ENCODE measurements around the gene GPR160.
A peak's percentile ranks its signal among the peaks of the same experiment; 100 is the strongest.

GPR160 gene

GRCh38 chr3:170052398-170052797 lies 14.6 kb downstream of the GPR160 start:
- Histone ChIP-seq H3K14ac (ENCODE audit: low read length in 2 of 2) (no peak overlapping the region), H4K8ac (ENCODE audit: low read length) (no peak overlapping the region), H3K4me3 (ENCODE audit: insufficient read depth in 1 of 2, low read depth in 1 of 2, low read length in 2 of 2) (no peak overlapping the region), H3K36me3 (ENCODE audit: control insufficient read depth in 1 of 2, insufficient read depth in 2 of 2, low read depth in 1 of 2, low read length in 2 of 2) (no peaks in the 10 kb centered on the region), H2BK5ac (ENCODE audit: low read depth, low read length, poor library complexity, severe bottlenecking) (no peak overlapping the region), H3K4me1 (ENCODE audit: control insufficient read depth, insufficient read depth, low read depth, low read length) (peaks cover 4% of the 10 kb centered on the region), H2AK5ac (ENCODE audit: low read length, severe bottlenecking) (no peak overlapping the region), H2BK15ac (ENCODE audit: low read depth, poor library complexity, severe bottlenecking) (no peak overlapping the region), H2BK12ac (ENCODE audit: low read length in 2 of 2) (no peak overlapping the region), H3K23ac (ENCODE audit: low read length in 2 of 2) (no peak overlapping the region), H2BK120ac (ENCODE audit: low read depth, low read length) (no peak overlapping the region), H3K18ac (ENCODE audit: low read depth in 1 of 2, low read length in 2 of 2) (no peak overlapping the region), H3K27me3 (ENCODE audit: control insufficient read depth in 1 of 2, insufficient read depth in 1 of 2, low read length in 2 of 2) (no peaks in the 10 kb centered on the region), H3K4me2 (ENCODE audit: low read length, poor library complexity, severe bottlenecking) (no peak overlapping the region), H3K4ac (ENCODE audit: low read depth in 1 of 2, low read length in 2 of 2) (no peak overlapping the region), H3K9me3 (ENCODE audit: control insufficient read depth, low read length) (peaks cover 4% of the 10 kb centered on the region), H3K27ac (ENCODE audit: low read length, poor library complexity, severe bottlenecking) (no peak overlapping the region), H4K91ac (ENCODE audit: low read length) (no peak overlapping the region), H2AFZ (ENCODE audit: low read depth, low read length) (no peak overlapping the region), H3K9ac (ENCODE audit: low read length) (no peak overlapping the region), H3K79me1 (replicated peaks; ENCODE audit: low read length, poor library complexity, severe bottlenecking) (no peaks in the 10 kb centered on the region)
- no peak for DNase-seq

- Histone ChIP-seq H3K27me3 (ENCODE audit: control insufficient read depth in 1 of 2, insufficient read depth in 1 of 2, low read length in 2 of 2) (no peaks in the 10 kb centered on the region), H2BK15ac (ENCODE audit: low read depth, poor library complexity, severe bottlenecking) (no peak overlapping the region), H3K18ac (ENCODE audit: low read depth in 1 of 2, low read length in 2 of 2) (no peak overlapping the region), H2BK5ac (ENCODE audit: low read depth, low read length, poor library complexity, severe bottlenecking) (no peak overlapping the region), H3K9ac (ENCODE audit: low read length) (no peak overlapping the region), H3K36me3 (ENCODE audit: control insufficient read depth in 1 of 2, insufficient read depth in 2 of 2, low read depth in 1 of 2, low read length in 2 of 2) (no peaks in the 10 kb centered on the region), H3K23ac (ENCODE audit: low read length in 2 of 2) (no peak overlapping the region), H2AFZ (ENCODE audit: low read depth, low read length) (no peak overlapping the region), H3K14ac (ENCODE audit: low read length in 2 of 2) (no peak overlapping the region), H4K91ac (ENCODE audit: low read length) (no peak overlapping the region), H2BK12ac (ENCODE audit: low read length in 2 of 2) (no peak overlapping the region), H2AK5ac (ENCODE audit: low read length, severe bottlenecking) (no peak overlapping the region), H4K8ac (ENCODE audit: low read length) (no peak overlapping the region), H3K4me3 (ENCODE audit: insufficient read depth in 1 of 2, low read depth in 1 of 2, low read length in 2 of 2) (no peak overlapping the region), H2BK120ac (ENCODE audit: low read depth, low read length) (no peak overlapping the region), H3K4ac (ENCODE audit: low read depth in 1 of 2, low read length in 2 of 2) (no peak overlapping the region), H3K27ac (ENCODE audit: low read length, poor library complexity, severe bottlenecking) (no peak overlapping the region), H3K79me1 (replicated peaks; ENCODE audit: low read length, poor library complexity, severe bottlenecking) (no peaks in the 10 kb centered on the region), H3K4me1 (ENCODE audit: control insufficient read depth, insufficient read depth, low read depth, low read length) (peaks cover 6% of the 10 kb centered on the region), H3K4me2 (ENCODE audit: low read length, poor library complexity, severe bottlenecking) (no peak overlapping the region), H3K9me3 (ENCODE audit: control insufficient read depth, low read length) (peaks cover 4% of the 10 kb centered on the region)
- WGBS, result 100% methylated on average over 1 of the region's 1 CpG
- DNase-seq, result peak; percentile 16
Measured at GRCh38 chr3:170054204-170054603, 16.4 kb downstream of the GPR160 start.

- Histone ChIP-seq H3K4me3 (ENCODE audit: insufficient read depth in 1 of 2, low read depth in 1 of 2, low read length in 2 of 2) (no peak overlapping the region), H3K27ac (ENCODE audit: low read length, poor library complexity, severe bottlenecking) (no peak overlapping the region), H2AK5ac (ENCODE audit: low read length, severe bottlenecking) (no peak overlapping the region), H4K91ac (ENCODE audit: low read length) (no peak overlapping the region), H3K27me3 (ENCODE audit: control insufficient read depth in 1 of 2, insufficient read depth in 1 of 2, low read length in 2 of 2) (no peaks in the 10 kb centered on the region), H2BK12ac (ENCODE audit: low read length in 2 of 2) (no peak overlapping the region), H2BK15ac (ENCODE audit: low read depth, poor library complexity, severe bottlenecking) (no peak overlapping the region), H3K18ac (ENCODE audit: low read depth in 1 of 2, low read length in 2 of 2) (no peak overlapping the region), H2BK5ac (ENCODE audit: low read depth, low read length, poor library complexity, severe bottlenecking) (no peak overlapping the region), H3K23ac (ENCODE audit: low read length in 2 of 2) (no peak overlapping the region), H4K8ac (ENCODE audit: low read length) (no peak overlapping the region), H3K9ac (ENCODE audit: low read length) (no peak overlapping the region), H2AFZ (ENCODE audit: low read depth, low read length) (no peak overlapping the region), H3K14ac (ENCODE audit: low read length in 2 of 2) (no peak overlapping the region), H3K9me3 (ENCODE audit: control insufficient read depth, low read length) (peaks cover 4% of the 10 kb centered on the region), H3K79me1 (replicated peaks; ENCODE audit: low read length, poor library complexity, severe bottlenecking) (no peaks in the 10 kb centered on the region), H3K36me3 (ENCODE audit: control insufficient read depth in 1 of 2, insufficient read depth in 2 of 2, low read depth in 1 of 2, low read length in 2 of 2) (no peaks in the 10 kb centered on the region), H2BK120ac (ENCODE audit: low read depth, low read length) (no peak overlapping the region), H3K4me1 (ENCODE audit: control insufficient read depth, insufficient read depth, low read depth, low read length) (peaks cover 2% of the 10 kb centered on the region), H3K4ac (ENCODE audit: low read depth in 1 of 2, low read length in 2 of 2) (no peak overlapping the region), H3K4me2 (ENCODE audit: low read length, poor library complexity, severe bottlenecking) (no peak overlapping the region)
- 72% methylated on average over 5 of the region's 5 CpGs for WGBS
- peak; percentile 17 for DNase-seq
Measured at GRCh38 chr3:170055209-170055608, 17.4 kb downstream of the GPR160 start.

- H3K27ac ChIP-seq (ENCODE audit: low read length, poor library complexity, severe bottlenecking), result no peak overlapping the region
- no peak overlapping the region for H3K4me3 ChIP-seq (ENCODE audit: insufficient read depth in 1 of 2, low read depth in 1 of 2, low read length in 2 of 2)
- WGBS, result 98% methylated on average over 3 of the region's 3 CpGs
Measured at GRCh38 chr3:170056710-170057454, 19.1 kb downstream of the GPR160 start.

More at GRCh38 chr3:170056710-170057454, 19.1 kb downstream of the GPR160 start:
- no peak overlapping the region for H3K23ac ChIP-seq (ENCODE audit: low read length in 2 of 2)
- DNase-seq, result no peak
- H2BK5ac ChIP-seq (ENCODE audit: low read depth, low read length, poor library complexity, severe bottlenecking), result no peak overlapping the region
- H3K36me3 ChIP-seq (ENCODE audit: control insufficient read depth in 1 of 2, insufficient read depth in 2 of 2, low read depth in 1 of 2, low read length in 2 of 2), result no peaks in the 10 kb centered on the region
- H3K4ac ChIP-seq (ENCODE audit: low read depth in 1 of 2, low read length in 2 of 2), result no peak overlapping the region
- H2AFZ ChIP-seq (ENCODE audit: low read depth, low read length), result no peak overlapping the region
- no peak overlapping the region for H4K8ac ChIP-seq (ENCODE audit: low read length)
- peaks cover 2% of the 10 kb centered on the region for H3K4me1 ChIP-seq (ENCODE audit: control insufficient read depth, insufficient read depth, low read depth, low read length)
- H3K27me3 ChIP-seq (ENCODE audit: control insufficient read depth in 1 of 2, insufficient read depth in 1 of 2, low read length in 2 of 2), result no peaks in the 10 kb centered on the region
- H2BK12ac ChIP-seq (ENCODE audit: low read length in 2 of 2), result no peak overlapping the region
- H3K79me1 ChIP-seq (replicated peaks; ENCODE audit: low read length, poor library complexity, severe bottlenecking), result no peaks in the 10 kb centered on the region
- H2AK5ac ChIP-seq (ENCODE audit: low read length, severe bottlenecking), result no peak overlapping the region
- H3K14ac ChIP-seq (ENCODE audit: low read length in 2 of 2), result no peak overlapping the region
- H2BK15ac ChIP-seq (ENCODE audit: low read depth, poor library complexity, severe bottlenecking), result no peak overlapping the region
- no peak overlapping the region for H2BK120ac ChIP-seq (ENCODE audit: low read depth, low read length)
- H3K4me2 ChIP-seq (ENCODE audit: low read length, poor library complexity, severe bottlenecking), result no peak overlapping the region
- no peak overlapping the region for H3K18ac ChIP-seq (ENCODE audit: low read depth in 1 of 2, low read length in 2 of 2)
- H3K9me3 ChIP-seq (ENCODE audit: control insufficient read depth, low read length), result peaks cover 4% of the 10 kb centered on the region
- H4K91ac ChIP-seq (ENCODE audit: low read length), result no peak overlapping the region
- H3K9ac ChIP-seq (ENCODE audit: low read length), result no peak overlapping the region

All from mesenchymal stem cell (in vitro differentiated cells and primary cell).